Endothelial cell (in vitro differentiated cells): ENCODE measurements around the gene UBE2M. TPM values are rescaled to one million over a fixed set of nuclear protein-coding genes. Genes with fewer than 3 reads are reported as not detected.
A peak's percentile ranks its signal among the peaks of the same experiment; 100 is the strongest.

ENCODE experiments used
- DNase-seq: peaks from one replicate; pipeline ENCODE4 v3.0.0; 2021; ENCODE audit warnings: low spot score
- H3K27ac Mint-ChIP-seq: one replicate; pipeline ENCODE4 v1.8.0; 2021; ENCODE audit warnings: mixed read lengths, inconsistent platforms; ENCODE audit not compliant: unreplicated experiment
- H3K27me3 Mint-ChIP-seq: one replicate; pipeline ENCODE4 v1.8.0; 2021; ENCODE audit warnings: mild to moderate bottlenecking, moderate library complexity, mixed read lengths, inconsistent platforms; ENCODE audit not compliant: unreplicated experiment
- H3K36me3 Mint-ChIP-seq: one replicate; pipeline ENCODE4 v1.8.0; 2021; ENCODE audit warnings: mild to moderate bottlenecking, low read depth, mixed read lengths, inconsistent platforms; ENCODE audit not compliant: unreplicated experiment
- H3K4me1 Mint-ChIP-seq: one replicate; pipeline ENCODE4 v1.8.0; 2021; ENCODE audit warnings: mild to moderate bottlenecking, mixed read lengths, inconsistent platforms; ENCODE audit not compliant: unreplicated experiment
- H3K4me3 Mint-ChIP-seq: one replicate; pipeline ENCODE4 v1.8.0; 2021; ENCODE audit warnings: mild to moderate bottlenecking, mixed read lengths, inconsistent platforms; ENCODE audit not compliant: unreplicated experiment
- H3K9me3 Mint-ChIP-seq: one replicate; pipeline ENCODE4 v1.8.0; 2021; ENCODE audit warnings: mixed read lengths, inconsistent platforms; ENCODE audit not compliant: unreplicated experiment
- CTCF ChIP-seq: fragments of 200-600 bp; sonication (generic); IDR thresholded peaks from one replicate; pipeline ENCODE4 v1.5.0; 2021; ENCODE audit warnings: antibody characterized with exemption; ENCODE audit not compliant: unreplicated experiment
- total RNA-seq: library from RNA; stranded (reverse); fragmentation: NEBNext Ultra II Directional; extraction: Animal tissue kit (Norgen Biotek cat#: 25700); gene quantifications from one replicate; pipeline ENCODE4 v1.2.1, GENCODE V29; 2021; ENCODE audit not compliant: unreplicated experiment

The UBE2M gene
- total RNA-seq, 1 donor from 2014 or later = 81.6 TPM

DNA sequence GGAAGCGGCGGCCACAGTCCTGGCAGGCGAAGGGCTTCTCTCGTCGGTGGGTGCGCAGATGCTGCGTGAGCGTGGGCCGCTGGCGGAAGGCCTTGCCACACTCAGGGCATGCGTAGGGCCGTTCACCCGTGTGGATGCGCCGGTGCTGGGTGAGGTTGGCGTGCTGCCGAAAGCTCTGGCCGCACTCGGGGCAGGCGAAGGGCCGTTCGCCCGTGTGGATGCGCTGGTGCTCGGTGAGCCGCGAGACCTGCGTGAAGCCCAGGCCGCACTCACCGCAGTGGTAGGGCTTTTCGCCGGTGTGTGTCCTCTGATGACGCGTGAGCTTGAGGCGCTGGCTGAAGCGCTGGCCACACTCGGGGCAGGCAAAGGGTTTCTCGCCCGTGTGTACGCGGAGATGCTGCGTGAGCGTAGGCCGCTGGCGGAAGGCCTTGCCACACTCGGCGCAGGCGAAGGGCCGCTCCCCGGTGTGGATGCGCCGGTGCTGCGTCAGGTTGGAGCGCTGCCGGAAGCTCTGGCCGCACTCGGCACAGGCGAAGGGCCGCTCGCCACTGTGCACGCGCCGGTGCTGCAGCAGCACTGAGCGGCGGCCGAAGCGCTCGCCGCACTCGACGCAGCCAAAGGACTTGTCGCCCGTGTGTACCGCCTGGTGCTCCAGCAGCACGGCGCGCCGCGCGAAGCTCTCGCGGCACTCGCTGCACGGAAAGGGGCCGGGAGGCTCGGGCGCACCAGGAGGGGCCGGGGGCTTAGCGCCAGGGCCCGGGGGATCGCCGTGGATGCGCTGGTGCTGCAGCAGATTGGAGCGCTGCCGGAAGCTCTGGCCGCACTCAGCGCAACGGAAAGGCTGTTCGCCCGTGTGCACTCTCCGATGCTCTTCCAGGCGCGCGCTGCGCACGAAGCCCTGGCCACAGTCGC, 4.0 kb upstream of the UBE2M start:
- H3K4me1 Mint-ChIP-seq = peaks cover 17% of the 10 kb centered on the region
- no peak for TF ChIP-seq CTCF
- no peaks in the 10 kb centered on the region for H3K9me3 Mint-ChIP-seq
- peaks cover 19% of the 10 kb centered on the region for H3K36me3 Mint-ChIP-seq
- H3K27me3 Mint-ChIP-seq = peaks cover 19% of the 10 kb centered on the region
- no peak overlapping the region for H3K27ac Mint-ChIP-seq
- peak; percentile 35 for DNase-seq
- no peak overlapping the region for H3K4me3 Mint-ChIP-seq

DNA sequence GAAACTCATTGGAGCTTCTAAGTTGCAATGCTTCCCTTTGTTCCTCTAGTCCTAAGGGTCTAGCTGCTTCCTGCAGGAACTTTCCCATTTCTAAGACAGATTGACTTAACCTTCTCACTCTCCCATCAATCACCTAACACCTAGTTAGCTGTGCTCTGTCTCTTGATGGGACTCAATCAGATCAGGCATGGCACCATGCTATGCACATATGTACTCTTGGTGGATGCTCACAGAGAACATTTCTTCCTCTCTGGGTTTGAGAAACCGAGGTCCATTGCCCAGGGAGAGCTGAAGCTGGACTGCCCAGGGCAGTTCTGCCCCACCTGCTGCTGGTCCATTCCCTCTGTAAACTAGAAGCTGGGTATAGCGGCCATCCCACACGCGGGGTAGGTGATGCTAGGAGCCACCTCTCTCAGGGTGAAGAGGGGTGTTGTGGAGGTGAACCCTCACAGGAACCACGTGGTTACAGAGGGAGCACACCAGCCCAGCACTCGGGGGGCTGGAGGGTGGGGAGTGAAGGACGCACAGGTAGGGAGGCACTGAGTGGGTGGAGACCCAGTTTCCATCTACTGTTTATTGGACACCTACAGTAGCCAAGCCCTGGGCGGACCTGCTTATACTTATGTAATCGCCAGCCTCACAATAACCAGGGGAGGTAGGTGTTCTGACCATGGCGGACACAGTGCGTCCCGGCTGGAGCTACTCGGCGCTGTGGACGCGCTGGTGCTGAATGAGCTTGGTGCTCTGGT, 3.1 kb upstream of the UBE2M start:
- TF ChIP-seq CTCF = no peak

DNA sequence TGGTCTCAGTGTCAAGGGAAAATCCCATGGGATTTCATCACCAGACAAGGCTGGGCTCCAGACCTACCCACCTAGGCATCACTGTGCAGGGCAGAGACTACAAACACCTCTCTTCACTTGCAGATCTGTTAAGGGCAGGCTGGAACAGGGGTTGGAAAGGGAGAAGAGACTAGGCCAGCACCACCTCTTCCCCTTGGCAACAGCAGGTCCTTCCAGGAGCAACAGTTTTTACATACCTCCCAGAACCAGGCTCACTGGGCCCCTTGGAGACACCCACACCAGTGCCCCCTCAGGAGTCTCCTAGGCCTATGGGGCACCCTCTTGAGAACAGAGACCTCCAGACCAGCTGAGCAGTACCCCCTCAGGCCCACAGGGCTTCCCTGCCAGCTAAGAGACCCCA, 2.5 kb upstream of the UBE2M start:
- H3K4me1 Mint-ChIP-seq = peaks cover 30% of the 10 kb centered on the region

More for the DNA sequence above, 3.1 kb upstream of the UBE2M start:
- DNase-seq = no peak
- Mint-ChIP-seq H3K27ac (peak overlapping the region; percentile 57), H3K4me3 (peak overlapping the region; percentile 77), H3K36me3 (peaks cover 25% of the 10 kb centered on the region), H3K9me3 (no peaks in the 10 kb centered on the region), H3K27me3 (peaks cover 21% of the 10 kb centered on the region), H3K4me1 (peaks cover 25% of the 10 kb centered on the region)

DNA sequence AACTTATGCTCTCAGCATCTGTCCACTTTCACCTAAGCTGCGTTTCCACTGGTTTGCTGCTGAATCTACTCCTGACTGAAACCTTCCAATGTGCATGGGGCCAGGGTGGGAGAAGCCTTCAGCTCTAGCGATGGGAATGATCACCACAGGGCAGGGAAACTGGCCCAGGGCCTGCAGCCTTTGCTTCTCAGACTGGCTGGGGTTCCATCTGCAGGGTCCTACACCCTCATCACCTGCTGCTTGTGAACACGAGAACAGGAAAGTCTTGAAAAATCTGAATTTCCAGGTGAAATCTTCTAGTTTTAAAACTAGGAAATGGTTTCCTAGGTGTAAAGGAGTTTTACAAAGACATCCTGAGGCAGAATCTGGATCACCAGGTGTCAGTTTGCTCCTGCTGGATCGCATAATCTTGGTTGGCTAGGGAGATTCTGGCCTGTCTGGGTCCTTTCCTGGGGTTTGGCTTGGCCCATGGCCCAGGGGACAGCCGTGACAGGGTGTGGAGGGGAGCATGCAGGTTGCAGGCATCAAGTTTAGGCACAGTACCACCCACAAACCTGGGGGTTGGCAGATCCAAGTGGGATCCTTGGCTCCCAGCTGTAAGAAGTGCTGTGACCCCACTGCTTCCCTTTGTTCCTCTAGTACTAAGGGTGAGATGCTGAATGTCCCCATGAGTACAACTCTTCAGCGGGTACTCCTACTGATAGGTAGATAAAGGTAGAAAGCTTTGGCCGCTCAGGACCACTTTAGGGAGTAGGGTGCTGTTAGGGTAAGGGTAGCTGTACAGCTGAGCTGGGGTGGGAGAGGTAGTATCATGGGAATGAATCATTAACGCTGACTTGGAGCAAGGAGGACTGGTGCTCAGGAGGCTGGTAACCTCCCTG, 1.8 kb upstream of the UBE2M start:
- Mint-ChIP-seq H3K4me3 (peak overlapping the region; percentile 96), H3K4me1 (peaks cover 30% of the 10 kb centered on the region)

More for the DNA sequence above, 2.5 kb upstream of the UBE2M start:
- H3K4me3 Mint-ChIP-seq = no peak overlapping the region
- no peak for DNase-seq
- no peak for TF ChIP-seq CTCF
- H3K36me3 Mint-ChIP-seq = peaks cover 30% of the 10 kb centered on the region
- no peak overlapping the region for H3K27ac Mint-ChIP-seq
- peaks cover 23% of the 10 kb centered on the region for H3K27me3 Mint-ChIP-seq
- no peaks in the 10 kb centered on the region for H3K9me3 Mint-ChIP-seq

More for the DNA sequence above, 1.8 kb upstream of the UBE2M start:
- no peak for DNase-seq
- no peak for TF ChIP-seq CTCF
- H3K9me3 Mint-ChIP-seq = no peaks in the 10 kb centered on the region
- H3K36me3 Mint-ChIP-seq = peaks cover 33% of the 10 kb centered on the region
- H3K27ac Mint-ChIP-seq = peak overlapping the region; percentile 99
- peaks cover 24% of the 10 kb centered on the region for H3K27me3 Mint-ChIP-seq
